DMS 273 (cell line): Measurements from ENCODE around the gene NOSTRIN.
"Not testable (repeated sequence)": the region's sequence is repeated elsewhere in the genome, so short reads cannot be mapped to it uniquely, and the experiment has no call there.

Experiments used
- DNase-seq: peaks from one replicate; lab custom pipeline; 2025; ENCODE audit not compliant: unreplicated experiment; lab: John Stamatoyannopoulos, UW

Gene NOSTRIN

GRCh38 chr2:168819050-168819715 lies 16.7 kb downstream of the NOSTRIN start:
- peak; percentile 17 for DNase-seq

GRCh38 chr2:168819829-168820489 lies 17.5 kb downstream of the NOSTRIN start:
- DNase-seq = no peak

- no peak for DNase-seq
Observed at GRCh38 chr2:168821577-168821976, 19.1 kb downstream of the NOSTRIN start.

- DNase-seq = no peak
Observed at GRCh38 chr2:168821992-168822391, 19.6 kb downstream of the NOSTRIN start.

- DNase-seq = no peak
Observed at GRCh38 chr2:168825126-168825525, 22.7 kb downstream of the NOSTRIN start.

- DNase-seq = no peak
Observed at GRCh38 chr2:168830958-168831357, 28.5 kb downstream of the NOSTRIN start.

- DNase-seq = no peak
Observed at GRCh38 chr2:168831662-168832061, 29.2 kb downstream of the NOSTRIN start.

- no peak for DNase-seq
Observed at GRCh38 chr2:168835969-168836368, 33.5 kb downstream of the NOSTRIN start.

GRCh38 chr2:168841445-168841844 lies 39.0 kb downstream of the NOSTRIN start:
- DNase-seq = peak; percentile 47

GRCh38 chr2:168843253-168843652 lies 40.8 kb downstream of the NOSTRIN start:
- DNase-seq = no peak

GRCh38 chr2:168848225-168848624 lies 45.8 kb downstream of the NOSTRIN start:
- DNase-seq = peak; percentile 81

- peak; percentile 72 for DNase-seq
Observed at GRCh38 chr2:168849610-168850009, 47.2 kb downstream of the NOSTRIN start.

GRCh38 chr2:168850846-168851245 lies 48.4 kb downstream of the NOSTRIN start:
- DNase-seq = no peak

GRCh38 chr2:168851674-168852320 lies 49.4 kb downstream of the NOSTRIN start:
- DNase-seq = peak; percentile 65

GRCh38 chr2:168852481-168852880 lies 50.0 kb downstream of the NOSTRIN start:
- DNase-seq = no peak

- no peak for DNase-seq
Observed at GRCh38 chr2:168853471-168853870, 51.0 kb downstream of the NOSTRIN start.

GRCh38 chr2:168854651-168855050 lies 52.2 kb downstream of the NOSTRIN start:
- DNase-seq = no peak

GRCh38 chr2:168855601-168856000 lies 53.2 kb downstream of the NOSTRIN start:
- no peak for DNase-seq

GRCh38 chr2:168858146-168858545 lies 55.7 kb downstream of the NOSTRIN start:
- no peak for DNase-seq

GRCh38 chr2:168867164-168867563 lies 64.7 kb downstream of the NOSTRIN start:
- not testable (repeated sequence) for DNase-seq

- not testable (repeated sequence) for DNase-seq
Observed at GRCh38 chr2:168870369-168870768, 67.9 kb downstream of the NOSTRIN start.

GRCh38 chr2:168870824-168871223 lies 68.4 kb downstream of the NOSTRIN start:
- not testable (repeated sequence) for DNase-seq
